Liver (tissue), 9 donors: Measurements from ENCODE around the gene KRT83. TPM values are rescaled to one million over a fixed set of nuclear protein-coding genes. Genes with fewer than 3 reads are reported as not detected.

Experiments
- DNase-seq: peaks from one replicate; pipeline ENCODE4 v3.0.0-alpha.2; 2017; ENCODE audit warnings: low spot score
- H3K27ac ChIP-seq, 2 donors: one replicate each; pipeline ENCODE4 v1.7.0; 2013; ENCODE audit warnings: inconsistent platforms in 2 of 2, low read length in 2 of 2, control low read depth in 1 of 2, low read depth in 1 of 2, mild to moderate bottlenecking in 1 of 2
- H3K27me3 ChIP-seq, 4 donors: one replicate each; pipeline versions ENCODE4 v1.6.1 to v1.7.0; 2013; ENCODE audit warnings: low read length in 3 of 4, inconsistent platforms in 1 of 4, mild to moderate bottlenecking in 1 of 4, moderate library complexity in 1 of 4; ENCODE audit not compliant: control insufficient read depth in 4 of 4, insufficient read depth in 4 of 4
- H3K36me3 ChIP-seq, 4 donors: one replicate each; pipeline versions ENCODE4 v1.6.1 to v1.7.0; 2013; ENCODE audit warnings: low read length in 3 of 4, mild to moderate bottlenecking in 3 of 4, low read depth in 1 of 4, moderate library complexity in 1 of 4; ENCODE audit not compliant: control insufficient read depth in 4 of 4, insufficient read depth in 3 of 4
- H3K4me1 ChIP-seq, 4 donors: one replicate each; pipeline versions ENCODE4 v1.6.1 to v1.7.0; 2013; ENCODE audit warnings: low read length in 3 of 4, mild to moderate bottlenecking in 3 of 4, moderate library complexity in 1 of 4; ENCODE audit not compliant: control insufficient read depth in 4 of 4, insufficient read depth in 4 of 4
- H3K4me3 ChIP-seq, 3 donors: one replicate each; pipeline versions ENCODE4 v1.6.1 to v1.7.0; 2013; ENCODE audit warnings: low read length in 3 of 3, control low read depth in 1 of 3, low read depth in 1 of 3, mild to moderate bottlenecking in 1 of 3
- H3K9ac ChIP-seq, 2 donors: one replicate each; pipeline ENCODE4 v1.7.0; 2013; ENCODE audit warnings: low read length in 2 of 2, mild to moderate bottlenecking in 2 of 2, moderate library complexity in 2 of 2, control low read depth in 1 of 2, low read depth in 1 of 2
- H3K9me3 ChIP-seq, 4 donors: one replicate each; pipeline versions ENCODE4 v1.6.1 to v1.7.0; 2013; ENCODE audit warnings: low read length in 3 of 4; ENCODE audit not compliant: control insufficient read depth in 4 of 4
- ATF3 ChIP-seq: IDR thresholded peaks from 2 replicates; pipeline ENCODE4 v1.6.1; 2016; ENCODE audit warnings: antibody characterized with exemption
- CTCF ChIP-seq: fragments of 150-350 bp; IDR thresholded peaks from 2 replicates; pipeline ENCODE4 v1.5.1; 2017; ENCODE audit warnings: improper control_type of control experiment, low read depth, low read length; ENCODE audit not compliant: missing input control
- FOXA1 ChIP-seq: IDR thresholded peaks from 2 replicates; pipeline ENCODE4 v1.6.1; 2016; ENCODE audit warnings: antibody characterized with exemption
- FOXA2 ChIP-seq: IDR thresholded peaks from 2 replicates; pipeline ENCODE4 v1.6.1; 2016; ENCODE audit warnings: antibody characterized with exemption
- GABPA ChIP-seq, 2 donors: IDR thresholded peaks in 1 of 2; conservative IDR thresholded peaks in 1 of 2; 2 replicates each; pipeline ENCODE4 v1.6.1; 2016; ENCODE audit warnings: antibody characterized with exemption in 2 of 2, mild to moderate bottlenecking in 1 of 2, moderate library complexity in 1 of 2
- HNF4A ChIP-seq, 2 donors: conservative IDR thresholded peaks; 2 replicates each; pipeline ENCODE4 v1.6.1; 2016; ENCODE audit warnings: antibody characterized with exemption in 2 of 2, mild to moderate bottlenecking in 2 of 2
- HNF4G ChIP-seq: IDR thresholded peaks from 2 replicates; pipeline ENCODE4 v1.6.1; 2016; ENCODE audit warnings: antibody characterized with exemption
- JUND ChIP-seq, 2 donors: IDR thresholded peaks; 2 replicates each; pipeline ENCODE4 v1.6.1; 2016; ENCODE audit warnings: antibody characterized with exemption in 2 of 2
- MAX ChIP-seq: IDR thresholded peaks from 2 replicates; pipeline ENCODE4 v1.6.1; 2016; ENCODE audit warnings: antibody characterized with exemption
- NR2F2 ChIP-seq: IDR thresholded peaks from 2 replicates; pipeline ENCODE4 v1.6.1; 2016; ENCODE audit warnings: antibody characterized with exemption
- RAD21 ChIP-seq, 2 donors: IDR thresholded peaks; 2 replicates each; pipeline ENCODE4 v1.6.1; 2016; ENCODE audit warnings: antibody characterized with exemption in 2 of 2, mild to moderate bottlenecking in 2 of 2
- REST ChIP-seq: IDR thresholded peaks from 2 replicates; pipeline ENCODE4 v1.6.1; 2016; ENCODE audit warnings: antibody characterized with exemption, mild to moderate bottlenecking
- RXRA ChIP-seq, 2 donors: IDR thresholded peaks; 2 replicates each; pipeline ENCODE4 v1.6.1; 2017 to 2018; ENCODE audit warnings: antibody characterized with exemption in 2 of 2, mild to moderate bottlenecking in 1 of 2
- SP1 ChIP-seq: IDR thresholded peaks from 2 replicates; pipeline ENCODE4 v1.6.1; 2018; ENCODE audit warnings: antibody characterized with exemption, mild to moderate bottlenecking
- TAF1 ChIP-seq: conservative IDR thresholded peaks from 2 replicates; pipeline ENCODE4 v1.6.1; 2016; ENCODE audit warnings: antibody characterized with exemption, mild to moderate bottlenecking
- YY1 ChIP-seq: IDR thresholded peaks from 2 replicates; pipeline ENCODE4 v1.6.1; 2016; ENCODE audit warnings: antibody characterized with exemption, mild to moderate bottlenecking
- ZBTB33 ChIP-seq: IDR thresholded peaks from 2 replicates; pipeline ENCODE4 v1.6.1; 2016; ENCODE audit warnings: antibody characterized with exemption
- WGBS: extraction: QIAGEN DNeasy Blood & Tissue Kit; methylation state at CpG from one replicate; pipeline ENCODE4 v1.1.7; 2013; 5-methylcytosine and 5-hydroxymethylcytosine counted together
- polyA plus RNA-seq, 2 donors: library from polyadenylated mRNA; stranded (reverse) in 1 of 2; unstranded in 1 of 2; fragments of 200-250 nt in 1 of 2; fragments of >200 nt in 1 of 2; fragmentation: Nextera tagmentation in 1 of 2; extraction: Ambion mirVana in 1 of 2; gene quantifications; one replicate each; pipeline versions ENCODE4 v1.2.1 to v1.2.3, GENCODE V29; 2013 to 2015
- total RNA-seq, 2 donors: library from RNA; depleted of rRNA; stranded (reverse); fragments of >200 nt; gene quantifications; one replicate each; pipeline ENCODE4 v1.2.3, GENCODE V29; 2014
- donor health status: healthy.
- donor health status: healthy.
- donor health status: healthy.
- donor health status: healthy.
- donor health status: healthy.

The KRT83 gene
- total and polyA plus RNA-seq, 4 donors, result not detected

- Histone ChIP-seq H3K36me3 (no peaks in the 10 kb centered on the region), H3K4me1 (peaks cover 0 to 6% (median 1%) of the 10 kb centered on the region in 4 donors), H3K4me3 (no peak overlapping the region), H3K27ac (no peak overlapping the region), H3K9ac (no peak overlapping the region), H3K9me3 (no peaks in the 10 kb centered on the region), H3K27me3 (peaks cover 0 to 3% (median 1%) of the 10 kb centered on the region in 4 donors)
- no peak for TF ChIP-seq SP1
- TF ChIP-seq CTCF, result no peak
- no peak for TF ChIP-seq FOXA2
- TF ChIP-seq RAD21 (IDR thresholded peaks at IDR 0.05), result no peak
- TF ChIP-seq YY1, result no peak
- no peak for TF ChIP-seq JUND (IDR thresholded peaks at IDR 0.05)
- 88% methylated on average over 10 of the region's 10 CpGs for WGBS
- no peak for DNase-seq
These were observed 2.4 kb upstream of the KRT83 start for GRCh38 chr12:52323416-52324152.

GRCh38 chr12:52323001-52323400, 1.8 kb upstream of the KRT83 start:
- TF ChIP-seq ZBTB33 (no peak), JUND (IDR thresholded peaks at IDR 0.05) (no peak), REST (no peak), ATF3 (no peak), TAF1 (no peak), YY1 (no peak), GABPA (IDR thresholded peaks at IDR 0.05 in 1 of 2, conservative IDR thresholded peaks at IDR 0.05 in 1 of 2) (no peak), RXRA (IDR thresholded peaks at IDR 0.05) (no peak), NR2F2 (no peak), CTCF (no peak), HNF4G (no peak), FOXA1 (no peak), HNF4A (conservative IDR thresholded peaks at IDR 0.05) (no peak), FOXA2 (no peak), RAD21 (IDR thresholded peaks at IDR 0.05) (no peak), MAX (no peak), SP1 (no peak)
- H3K27me3 ChIP-seq, result peaks cover 0 to 3% (median 1%) of the 10 kb centered on the region in 4 donors

More at GRCh38 chr12:52323001-52323400, 1.8 kb upstream of the KRT83 start:
- Histone ChIP-seq H3K9me3 (no peaks in the 10 kb centered on the region), H3K36me3 (no peaks in the 10 kb centered on the region), H3K4me3 (no peak overlapping the region), H3K4me1 (peaks cover 0 to 4% (median 1%) of the 10 kb centered on the region in 4 donors), H3K9ac (no peak overlapping the region), H3K27ac (no peak overlapping the region)
- WGBS, result 67% methylated on average over 1 of the region's 1 CpG
- no peak for DNase-seq
